ENCODE data around the gene GIGYF1. TPM values are rescaled to one million over a fixed set of nuclear protein-coding genes. Genes with fewer than 3 reads are reported as not detected.
A peak's percentile ranks its signal among the peaks of the same experiment; 100 is the strongest.

The GIGYF1 gene
- total and polyA plus RNA-seq, 2 of the 13 experiments (the other 11 are each of a cell fraction or from before 2014, with no cell fraction given) = 7.6 to 16.1 TPM

DNA sequence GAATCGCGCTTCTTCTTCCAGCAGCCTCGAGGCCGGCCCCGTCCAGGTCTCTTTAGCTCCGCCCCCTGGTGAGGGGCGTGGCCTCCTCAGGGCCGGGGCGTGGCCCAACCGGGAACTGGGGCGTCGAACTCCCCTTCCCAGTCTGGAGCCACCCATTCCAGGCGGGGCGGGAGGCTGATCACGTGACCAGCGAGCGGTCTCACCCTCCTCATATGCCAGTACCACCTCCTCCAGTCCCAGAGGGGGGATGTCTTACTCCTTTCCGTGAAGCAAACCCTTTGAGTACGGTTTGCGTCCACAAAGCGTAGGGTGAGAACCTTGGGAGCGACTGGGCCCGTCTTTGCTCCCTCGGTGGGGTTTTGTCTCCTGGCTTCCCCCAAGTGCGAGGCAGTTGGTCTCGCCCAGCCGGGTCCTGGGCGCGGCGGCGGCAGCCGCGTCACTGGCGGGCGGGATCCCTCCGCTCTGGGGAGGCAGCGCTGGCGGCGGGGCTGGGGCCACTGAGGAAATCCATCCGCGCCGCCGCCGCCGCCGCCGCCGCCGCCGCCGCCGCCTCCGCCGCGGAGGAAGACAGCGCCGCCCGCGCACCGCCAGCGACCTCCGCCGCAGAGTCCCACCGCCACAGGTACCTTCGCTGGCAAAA lies 20.6 kb downstream of the GIGYF1 start, which contains the start of gene GNB2 (continued):
- TF ChIP-seq, protein P1, sequence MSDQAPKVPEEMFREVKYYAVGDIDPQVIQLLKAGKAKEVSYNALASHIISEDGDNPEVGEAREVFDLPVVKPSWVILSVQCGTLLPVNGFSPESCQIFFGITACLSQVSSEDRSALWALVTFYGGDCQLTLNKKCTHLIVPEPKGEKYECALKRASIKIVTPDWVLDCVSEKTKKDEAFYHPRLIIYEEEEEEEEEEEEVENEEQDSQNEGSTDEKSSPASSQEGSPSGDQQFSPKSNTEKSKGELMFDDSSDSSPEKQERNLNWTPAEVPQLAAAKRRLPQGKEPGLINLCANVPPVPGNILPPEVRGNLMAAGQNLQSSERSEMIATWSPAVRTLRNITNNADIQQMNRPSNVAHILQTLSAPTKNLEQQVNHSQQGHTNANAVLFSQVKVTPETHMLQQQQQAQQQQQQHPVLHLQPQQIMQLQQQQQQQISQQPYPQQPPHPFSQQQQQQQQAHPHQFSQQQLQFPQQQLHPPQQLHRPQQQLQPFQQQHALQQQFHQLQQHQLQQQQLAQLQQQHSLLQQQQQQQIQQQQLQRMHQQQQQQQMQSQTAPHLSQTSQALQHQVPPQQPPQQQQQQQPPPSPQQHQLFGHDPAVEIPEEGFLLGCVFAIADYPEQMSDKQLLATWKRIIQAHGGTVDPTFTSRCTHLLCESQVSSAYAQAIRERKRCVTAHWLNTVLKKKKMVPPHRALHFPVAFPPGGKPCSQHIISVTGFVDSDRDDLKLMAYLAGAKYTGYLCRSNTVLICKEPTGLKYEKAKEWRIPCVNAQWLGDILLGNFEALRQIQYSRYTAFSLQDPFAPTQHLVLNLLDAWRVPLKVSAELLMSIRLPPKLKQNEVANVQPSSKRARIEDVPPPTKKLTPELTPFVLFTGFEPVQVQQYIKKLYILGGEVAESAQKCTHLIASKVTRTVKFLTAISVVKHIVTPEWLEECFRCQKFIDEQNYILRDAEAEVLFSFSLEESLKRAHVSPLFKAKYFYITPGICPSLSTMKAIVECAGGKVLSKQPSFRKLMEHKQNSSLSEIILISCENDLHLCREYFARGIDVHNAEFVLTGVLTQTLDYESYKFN (CRISPR knock-in tag; conservative IDR thresholded peaks at IDR 0.05) = peak; percentile 30
- no peak for TF ChIP-seq SP2 (CRISPR knock-in tag; IDR thresholded peaks at IDR 0.05)
- TF ChIP-seq PHB2 (IDR thresholded peaks at IDR 0.05; ENCODE audit: partially characterized antibody) = no peak
- TF ChIP-seq NFYB (CRISPR knock-in tag; IDR thresholded peaks at IDR 0.05) = peak; percentile 34; the same call in 1 of the 2 replicates
- TF ChIP-seq ZNF747 (CRISPR knock-in tag; IDR thresholded peaks at IDR 0.05; ENCODE audit: borderline replicate concordance) = no peak
- TF ChIP-seq KAT8 (CRISPR knock-in tag; IDR thresholded peaks at IDR 0.05) = peak; percentile 84
- TF ChIP-seq SIN3B (IDR thresholded peaks at IDR 0.05; ENCODE audit: low read length) = 0 out of 2 replicates have a peak, but pooled peaks have one; percentile 41
- TF ChIP-seq NR2F1 (CRISPR knock-in tag; IDR thresholded peaks at IDR 0.05) = no peak
- TF ChIP-seq SP5 (CRISPR knock-in tag; IDR thresholded peaks at IDR 0.05; ENCODE audit: borderline replicate concordance, low read depth) = peak; percentile 18; the same call in 1 of the 2 replicates
- TF ChIP-seq RAD21 (CRISPR knock-in tag; IDR thresholded peaks at IDR 0.05) = peak; percentile 73
- TF ChIP-seq, protein P2, sequence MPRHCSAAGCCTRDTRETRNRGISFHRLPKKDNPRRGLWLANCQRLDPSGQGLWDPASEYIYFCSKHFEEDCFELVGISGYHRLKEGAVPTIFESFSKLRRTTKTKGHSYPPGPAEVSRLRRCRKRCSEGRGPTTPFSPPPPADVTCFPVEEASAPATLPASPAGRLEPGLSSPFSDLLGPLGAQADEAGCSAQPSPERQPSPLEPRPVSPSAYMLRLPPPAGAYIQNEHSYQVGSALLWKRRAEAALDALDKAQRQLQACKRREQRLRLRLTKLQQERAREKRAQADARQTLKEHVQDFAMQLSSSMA (CRISPR knock-in tag; IDR thresholded peaks at IDR 0.05) = no peak
- TF ChIP-seq FOXJ3 (CRISPR knock-in tag; IDR thresholded peaks at IDR 0.05; ENCODE audit: borderline replicate concordance) = no peak
- TF ChIP-seq ZNF777 (CRISPR knock-in tag; IDR thresholded peaks at IDR 0.05) = no peak
- peak; percentile 46; the same call in 1 of the 2 replicates for TF ChIP-seq KDM5A (IDR thresholded peaks at IDR 0.05; ENCODE audit: borderline replicate concordance, low read length)
- TF ChIP-seq EZH2 (conservative IDR thresholded peaks at IDR 0.05; ENCODE audit: low read depth, low read length) = no peak
- TF ChIP-seq, protein P3, sequence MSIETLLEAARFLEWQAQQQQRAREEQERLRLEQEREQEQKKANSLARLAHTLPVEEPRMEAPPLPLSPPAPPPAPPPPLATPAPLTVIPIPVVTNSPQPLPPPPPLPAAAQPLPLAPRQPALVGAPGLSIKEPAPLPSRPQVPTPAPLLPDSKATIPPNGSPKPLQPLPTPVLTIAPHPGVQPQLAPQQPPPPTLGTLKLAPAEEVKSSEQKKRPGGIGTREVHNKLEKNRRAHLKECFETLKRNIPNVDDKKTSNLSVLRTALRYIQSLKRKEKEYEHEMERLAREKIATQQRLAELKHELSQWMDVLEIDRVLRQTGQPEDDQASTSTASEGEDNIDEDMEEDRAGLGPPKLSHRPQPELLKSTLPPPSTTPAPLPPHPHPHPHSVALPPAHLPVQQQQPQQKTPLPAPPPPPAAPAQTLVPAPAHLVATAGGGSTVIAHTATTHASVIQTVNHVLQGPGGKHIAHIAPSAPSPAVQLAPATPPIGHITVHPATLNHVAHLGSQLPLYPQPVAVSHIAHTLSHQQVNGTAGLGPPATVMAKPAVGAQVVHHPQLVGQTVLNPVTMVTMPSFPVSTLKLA (IDR thresholded peaks at IDR 0.05) = peak; percentile 55
- peak; percentile 80 for TF ChIP-seq ATF7 (IDR thresholded peaks at IDR 0.05)
- 0 out of 2 replicates have a peak, but pooled peaks have one; percentile 18 for TF ChIP-seq ATF7 (CRISPR knock-in tag; IDR thresholded peaks at IDR 0.05)
- peak; percentile 64; the same call in 1 of the 2 replicates for TF ChIP-seq KLF11 (CRISPR knock-in tag; IDR thresholded peaks at IDR 0.05)
- TF ChIP-seq ZNF451 (CRISPR knock-in tag; IDR thresholded peaks at IDR 0.05) = 0 out of 2 replicates have a peak, but pooled peaks have one; percentile 41
- TF ChIP-seq PLRG1 (conservative IDR thresholded peaks at IDR 0.05) = no peak
- TF ChIP-seq LCORL (IDR thresholded peaks at IDR 0.05) = peak; percentile 34; the same call in 1 of the 2 replicates
- TF ChIP-seq LCORL (CRISPR knock-in tag; IDR thresholded peaks at IDR 0.05) = no peak; the same call in 1 of the 2 replicates
- 0 out of 2 replicates have a peak, but pooled peaks have one; percentile 45 for TF ChIP-seq ZNF335 (CRISPR knock-in tag; IDR thresholded peaks at IDR 0.05)
- TF ChIP-seq ZNF260 (CRISPR knock-in tag; IDR thresholded peaks at IDR 0.05; ENCODE audit: borderline replicate concordance, low read depth) = no peak
- no peak; the same call in 1 of the 2 replicates for TF ChIP-seq MYNN (CRISPR knock-in tag; IDR thresholded peaks at IDR 0.05; ENCODE audit: low read depth)

Data from HepG2 (cell line).